Epithelial cell of proximal tubule (primary cell): Measurements from ENCODE around the gene PGBD4. TPM values are rescaled to one million over a fixed set of nuclear protein-coding genes. Genes with fewer than 3 reads are reported as not detected.
"Not testable (repeated sequence)": the region's sequence is repeated elsewhere in the genome, so short reads cannot be mapped to it uniquely, and the experiment has no call there.

Source experiments
- DNase-seq: peaks from one replicate; pipeline ENCODE4 v3.0.0-alpha.2; 2011; ENCODE audit warnings: low read depth
- H3K4me3 ChIP-seq: 2 replicates; pipeline ENCODE4 v1.5.1; 2011; ENCODE audit warnings: low read depth, mild to moderate bottlenecking, low read length
- CTCF ChIP-seq: conservative IDR thresholded peaks from 2 replicates; pipeline ENCODE4 v1.5.1; 2012; ENCODE audit warnings: low read depth, mild to moderate bottlenecking, low read length
- total RNA-seq: library from RNA; depleted of rRNA; stranded (reverse); fragments of >200 nt; gene quantifications from 2 replicates; pipeline ENCODE4 v1.2.3, GENCODE V29; 2015

PGBD4 gene
- total RNA-seq, 1 donor from 2014 or later: 0.40 TPM

GRCh38 chr15:34109797-34110663 lies 8.1 kb downstream of the PGBD4 start:
- peak; percentile 4 for DNase-seq
- TF ChIP-seq CTCF: peak; percentile 85
- no peak overlapping the region for H3K4me3 ChIP-seq

GRCh38 chr15:34111488-34111887 lies 9.6 kb downstream of the PGBD4 start:
- H3K4me3 ChIP-seq: no peak overlapping the region
- no peak for DNase-seq
- no peak for TF ChIP-seq CTCF

GRCh38 chr15:34114215-34114614 lies 12.3 kb downstream of the PGBD4 start:
- no peak for DNase-seq
- H3K4me3 ChIP-seq: no peak overlapping the region
- no peak for TF ChIP-seq CTCF

- DNase-seq: no peak
- H3K4me3 ChIP-seq: no peak overlapping the region
- no peak for TF ChIP-seq CTCF
Observed at GRCh38 chr15:34114739-34115138, 12.9 kb downstream of the PGBD4 start.

- no peak for TF ChIP-seq CTCF
- DNase-seq: no peak
- no peak overlapping the region for H3K4me3 ChIP-seq
Observed at GRCh38 chr15:34116620-34117019, 14.7 kb downstream of the PGBD4 start.

- H3K4me3 ChIP-seq: no peak overlapping the region
- DNase-seq: no peak
- TF ChIP-seq CTCF: no peak
Observed at GRCh38 chr15:34119291-34119690, 17.4 kb downstream of the PGBD4 start.

GRCh38 chr15:34120420-34120819 lies 18.5 kb downstream of the PGBD4 start:
- H3K4me3 ChIP-seq, DNase-seq: not testable (repeated sequence)

- not testable (repeated sequence) for DNase-seq
Observed at GRCh38 chr15:34121786-34122185, 19.9 kb downstream of the PGBD4 start.

More at GRCh38 chr15:34121786-34122185, 19.9 kb downstream of the PGBD4 start:
- H3K4me3 ChIP-seq: not testable (repeated sequence)
